Thyroid gland (tissue), 4 donors: ENCODE results near the gene SORCS2. TPM values are rescaled to one million over a fixed set of nuclear protein-coding genes. Genes with fewer than 3 reads are reported as not detected.

Experiments
- DNase-seq, 2 donors: peaks; one replicate each; pipeline ENCODE4 v3.0.0-alpha.2; 2019
- H3K27ac ChIP-seq, 3 donors: fragments of 200-600 bp; sonication (generic); 1 replicate in 2 of 3; 2 replicates in 1 of 3; pipeline ENCODE4 v1.5.1; 2016 to 2019; ENCODE audit warnings: mild to moderate bottlenecking in 1 of 3, moderate library complexity in 1 of 3
- H3K27me3 ChIP-seq: fragments of 200-600 bp; sonication (generic); one replicate; pipeline ENCODE4 v1.5.1; 2019
- H3K36me3 ChIP-seq, 2 donors: fragments of 200-600 bp; sonication (generic); one replicate each; pipeline ENCODE4 v1.5.1; 2016 to 2019
- H3K4me1 ChIP-seq, 2 donors: fragments of 200-600 bp; sonication (generic); one replicate each; pipeline ENCODE4 v1.5.1; 2017 to 2019
- H3K4me3 ChIP-seq, 3 donors: fragments of 200-600 bp; sonication (generic); replicated peaks in 1 of 3; 1 replicate in 2 of 3; 2 replicates in 1 of 3; pipeline ENCODE4 v1.5.1; 2016; ENCODE audit warnings: mild to moderate bottlenecking in 1 of 3
- H3K9me3 ChIP-seq: fragments of 200-600 bp; sonication (generic); one replicate; pipeline ENCODE4 v1.5.1; 2017
- POLR2A ChIP-seq, 2 donors: fragments of 450-650 bp; IDR thresholded peaks; one replicate each; pipeline ENCODE4 v1.6.1; 2017; ENCODE audit warnings: antibody characterized with exemption in 2 of 2, mild to moderate bottlenecking in 2 of 2, moderate library complexity in 1 of 2
- WGBS, 2 donors: methylation state at CpG; one replicate each; pipeline ENCODE4 v1.1.5; 2017; 5-methylcytosine and 5-hydroxymethylcytosine counted together
- intact Hi-C: fragments of 100-400 bp; cut with DNase I; formaldehyde crosslinking; loops from one replicate; pipeline ENCODE4 v1.15.1; 2023
- total RNA-seq, 4 donors: library from RNA; depleted of rRNA; stranded (reverse); fragments of >200 nt; gene quantifications; one replicate each; pipeline ENCODE4 v1.2.3, GENCODE V29; 2016
- TF ChIP-seq, protein P1 (sequence below), 6 experiments: fragments of 200-600 bp in 3 of 6; fragments of 450-650 bp in 3 of 6; sonication (generic) in 3 of 6; IDR thresholded peaks; one replicate each; pipeline ENCODE4 v1.5.1; 2016 to 2019; ENCODE audit warnings: antibody characterized with exemption in 6 of 6, mild to moderate bottlenecking in 2 of 6, inconsistent platforms in 1 of 6, moderate library complexity in 1 of 6

Gene SORCS2
- total RNA-seq, 4 donors from 2014 or later: 1.7 to 13.6 (median 3.6) TPM

DNA sequence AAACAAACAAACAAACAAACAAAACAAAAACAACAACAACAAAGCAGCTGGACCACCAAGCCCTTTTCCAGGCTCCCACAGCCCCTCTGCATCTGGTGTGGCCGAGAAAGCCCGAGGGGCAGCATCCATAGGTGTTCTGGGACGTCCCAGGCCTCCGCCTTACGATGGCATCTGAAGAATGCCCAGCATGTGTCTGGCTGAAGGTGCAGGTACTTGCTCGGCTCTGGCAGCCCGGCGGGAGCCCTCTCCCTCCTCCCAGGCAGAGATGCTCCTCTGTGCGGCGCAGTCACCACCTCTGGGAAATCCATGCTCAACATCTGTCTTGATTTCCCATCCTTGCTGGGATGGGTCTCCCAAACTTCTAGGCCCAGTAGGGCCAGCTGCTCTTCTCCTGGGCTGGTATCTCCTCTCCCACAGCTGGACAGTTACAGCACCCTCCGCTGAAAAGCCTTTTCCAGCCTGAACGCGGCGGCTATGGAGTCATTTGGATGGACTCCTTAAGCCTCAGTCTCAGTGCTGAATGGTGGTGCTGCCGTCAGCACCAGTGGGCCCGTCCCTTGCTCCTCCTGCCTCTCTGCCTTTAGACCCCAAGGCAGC lies 238.1 kb downstream of the SORCS2 start:
- intact Hi-C loops: no loop called here
- DNase-seq: peak; percentile 26 to 46
- Histone ChIP-seq H3K9me3 (no peaks in the 10 kb centered on the region), H3K36me3 (no peaks in the 10 kb centered on the region), H3K4me3 (no peak overlapping the region), H3K27ac (no peak overlapping the region), H3K4me1 (peaks cover 0 to 5% of the 10 kb centered on the region in 2 donors), H3K27me3 (no peaks in the 10 kb centered on the region)
- WGBS, 2 donors: 63 to 67% methylated on average over 12 to 14 of the region's 16 CpGs
- no peak for TF ChIP-seq POLR2A (IDR thresholded peaks at IDR 0.05)
- TF ChIP-seq, protein P1, sequence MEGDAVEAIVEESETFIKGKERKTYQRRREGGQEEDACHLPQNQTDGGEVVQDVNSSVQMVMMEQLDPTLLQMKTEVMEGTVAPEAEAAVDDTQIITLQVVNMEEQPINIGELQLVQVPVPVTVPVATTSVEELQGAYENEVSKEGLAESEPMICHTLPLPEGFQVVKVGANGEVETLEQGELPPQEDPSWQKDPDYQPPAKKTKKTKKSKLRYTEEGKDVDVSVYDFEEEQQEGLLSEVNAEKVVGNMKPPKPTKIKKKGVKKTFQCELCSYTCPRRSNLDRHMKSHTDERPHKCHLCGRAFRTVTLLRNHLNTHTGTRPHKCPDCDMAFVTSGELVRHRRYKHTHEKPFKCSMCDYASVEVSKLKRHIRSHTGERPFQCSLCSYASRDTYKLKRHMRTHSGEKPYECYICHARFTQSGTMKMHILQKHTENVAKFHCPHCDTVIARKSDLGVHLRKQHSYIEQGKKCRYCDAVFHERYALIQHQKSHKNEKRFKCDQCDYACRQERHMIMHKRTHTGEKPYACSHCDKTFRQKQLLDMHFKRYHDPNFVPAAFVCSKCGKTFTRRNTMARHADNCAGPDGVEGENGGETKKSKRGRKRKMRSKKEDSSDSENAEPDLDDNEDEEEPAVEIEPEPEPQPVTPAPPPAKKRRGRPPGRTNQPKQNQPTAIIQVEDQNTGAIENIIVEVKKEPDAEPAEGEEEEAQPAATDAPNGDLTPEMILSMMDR (IDR thresholded peaks at IDR 0.05): no peak

DNA sequence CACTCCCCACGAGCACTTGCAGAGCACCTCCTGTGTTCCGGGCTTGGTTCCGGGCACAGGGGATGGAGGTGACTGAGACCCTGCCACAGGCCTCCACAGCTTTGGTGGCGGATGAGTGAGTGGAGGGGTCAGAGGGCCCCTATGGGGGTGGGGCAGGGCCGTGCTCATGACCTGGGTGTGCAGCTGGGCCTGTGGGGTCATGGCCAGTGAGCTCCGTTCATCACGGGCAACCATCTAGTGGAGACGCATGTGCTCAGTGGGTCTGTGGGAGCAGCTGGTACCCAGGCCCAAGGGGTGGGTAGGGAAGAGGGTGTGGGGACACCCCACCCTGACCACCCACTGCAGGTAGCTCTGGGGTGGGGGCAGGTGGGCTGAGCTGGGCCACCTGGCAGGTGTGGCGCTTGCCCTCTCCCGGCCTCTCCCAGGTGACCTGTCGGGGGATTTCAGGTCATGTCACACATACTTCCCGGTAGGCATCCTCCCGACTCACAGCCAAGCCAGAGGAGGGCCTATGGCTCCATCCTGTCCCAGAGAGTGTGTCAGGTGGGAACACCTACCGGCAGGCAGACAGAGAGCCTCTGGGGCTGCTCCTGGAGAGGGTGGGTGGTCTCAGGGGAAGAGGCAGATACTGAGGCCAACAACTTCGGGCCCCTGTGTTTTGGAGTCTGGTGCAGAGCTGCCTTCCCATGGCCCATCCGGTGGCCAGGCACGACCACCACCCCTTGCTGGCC lies 238.8 kb downstream of the SORCS2 start:
- Histone ChIP-seq H3K27me3 (no peaks in the 10 kb centered on the region), H3K9me3 (no peaks in the 10 kb centered on the region), H3K4me3 (no peak overlapping the region), H3K36me3 (no peaks in the 10 kb centered on the region), H3K4me1 (peaks cover 0 to 5% of the 10 kb centered on the region in 2 donors), H3K27ac (no peak overlapping the region)
- TF ChIP-seq POLR2A (IDR thresholded peaks at IDR 0.05): no peak
- TF ChIP-seq, protein P1 (IDR thresholded peaks at IDR 0.05): no peak
- intact Hi-C loops: no loop called here
- no peak for DNase-seq
- WGBS, 2 donors: 84 to 94% methylated on average over 9 to 11 of the region's 17 CpGs

DNA sequence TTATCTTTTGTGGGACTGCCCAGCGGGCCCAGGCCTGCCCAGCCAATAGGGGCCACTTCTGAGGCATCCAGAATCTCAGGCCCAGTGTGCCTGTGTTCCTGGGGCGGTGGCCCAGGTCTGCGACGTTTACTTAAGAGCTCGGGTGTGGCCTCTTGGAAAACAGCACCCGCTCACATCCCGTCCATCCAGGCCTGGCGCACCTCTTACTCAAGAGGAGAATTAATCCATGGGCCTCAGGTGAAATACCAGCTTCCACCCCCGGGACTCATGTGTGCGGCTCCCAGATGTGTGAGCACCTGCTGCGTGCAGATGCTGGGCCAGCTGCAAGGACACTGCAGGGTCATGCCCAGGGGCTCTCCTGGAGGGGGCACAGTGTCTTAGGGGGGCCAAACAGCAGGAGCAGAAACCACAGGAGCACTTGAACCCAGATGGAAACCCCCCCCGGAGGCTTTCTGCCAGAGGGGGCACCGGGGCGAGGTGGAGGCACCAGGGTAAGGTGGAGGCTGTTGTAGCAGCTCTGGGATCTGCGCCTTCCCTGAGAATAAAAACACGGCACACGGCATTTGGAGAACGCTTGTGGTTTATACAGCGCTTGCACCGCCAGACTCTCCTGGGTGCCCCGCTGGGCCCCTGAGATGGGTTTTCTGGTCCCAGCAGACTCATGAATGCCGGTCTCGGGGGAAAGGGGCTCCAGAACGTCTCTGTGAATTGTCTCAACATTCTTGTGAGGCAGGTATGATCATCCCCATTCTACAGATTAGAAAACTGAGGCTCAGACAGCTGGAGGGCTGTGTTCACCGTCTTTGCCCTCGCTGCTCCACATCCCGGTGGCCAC lies 239.6 kb downstream of the SORCS2 start:
- no peaks in the 10 kb centered on the region for H3K27me3 ChIP-seq
- H3K9me3 ChIP-seq: no peaks in the 10 kb centered on the region
- H3K4me1 ChIP-seq: peaks cover 0 to 5% of the 10 kb centered on the region in 2 donors
- H3K4me3 ChIP-seq: no peak overlapping the region
- no peaks in the 10 kb centered on the region for H3K36me3 ChIP-seq
- no peak for DNase-seq
- intact Hi-C loops: no loop called here
- no peak overlapping the region for H3K27ac ChIP-seq
- 92 to 95% methylated on average over 16 to 25 of the region's 27 CpGs for WGBS, 2 donors
- no peak for TF ChIP-seq POLR2A (IDR thresholded peaks at IDR 0.05)

DNA sequence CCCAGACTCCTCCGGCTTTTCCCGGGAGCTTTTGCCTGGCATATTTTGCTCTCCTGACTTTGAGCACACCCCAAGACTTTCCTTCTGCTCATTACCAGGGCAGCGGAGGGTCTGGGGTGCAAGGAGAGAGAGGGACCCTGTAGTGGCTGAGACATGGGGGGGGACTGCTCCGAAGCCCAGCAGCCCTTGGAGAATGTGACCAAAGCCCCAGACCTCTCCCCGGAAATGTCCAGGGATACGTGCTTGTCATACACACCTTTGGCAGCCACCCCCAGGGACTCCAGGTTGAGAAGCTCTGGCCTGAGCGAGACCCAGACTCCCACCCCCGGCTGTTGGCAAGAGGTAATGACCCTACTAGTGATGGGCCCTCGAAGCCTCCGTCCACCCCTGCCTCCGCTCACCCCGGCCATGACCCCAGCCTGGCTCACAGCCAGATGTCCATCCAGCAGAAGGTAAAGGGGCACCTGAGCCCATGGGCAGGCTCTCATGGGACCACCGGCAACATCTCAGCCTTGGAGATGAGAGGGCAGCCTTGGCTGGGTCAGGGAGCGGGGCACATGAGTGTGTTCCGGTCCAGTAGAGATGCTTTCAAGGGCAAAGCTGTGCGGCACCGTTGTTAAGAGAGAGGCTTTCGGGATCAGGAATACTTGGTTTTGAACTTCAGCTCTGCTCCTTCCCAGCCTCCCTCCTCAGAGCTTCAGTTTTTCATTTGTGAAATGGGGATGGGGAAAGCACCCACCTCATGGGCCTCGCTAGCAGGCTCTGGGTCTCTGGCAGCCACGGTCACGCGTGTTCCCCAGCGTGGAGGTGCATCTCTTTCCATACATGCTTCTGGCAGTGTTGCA lies 240.4 kb downstream of the SORCS2 start:
- Histone ChIP-seq H3K4me1 (peaks cover 0 to 5% of the 10 kb centered on the region in 2 donors), H3K36me3 (no peaks in the 10 kb centered on the region), H3K9me3 (no peaks in the 10 kb centered on the region), H3K27ac (no peak overlapping the region), H3K27me3 (no peaks in the 10 kb centered on the region), H3K4me3 (no peak overlapping the region)
- WGBS, 2 donors: 64 to 71% methylated on average over 16 to 23 of the region's 23 CpGs
- intact Hi-C loops: no loop called here
- peak in 1 of 2 donors; percentile 14 for DNase-seq
- TF ChIP-seq, protein P1 (IDR thresholded peaks at IDR 0.05): no peak
- no peak for TF ChIP-seq POLR2A (IDR thresholded peaks at IDR 0.05)
